ENCODE measurements around the gene MAP4K3.
"Not testable (repeated sequence)": the region's sequence is repeated elsewhere in the genome, so short reads cannot be mapped to it uniquely, and the experiment has no call there.

Gene MAP4K3

GRCh38 chr2:39334529-39334928 is 102.6 kb downstream of the MAP4K3 start:
- DNase-seq = no peak
- in situ Hi-C loops (cut with MboI; ENCODE audit: low pct_unique_long_range_greater_than_20kb, low sequenced_read_pairs) = no loop called here

GRCh38 chr2:39326644-39327043 is 110.4 kb downstream of the MAP4K3 start:
- no peak for DNase-seq
- in situ Hi-C loops (cut with MboI; ENCODE audit: low pct_unique_long_range_greater_than_20kb, low sequenced_read_pairs) = no loop called here

GRCh38 chr2:39325966-39326365 is 111.1 kb downstream of the MAP4K3 start:
- in situ Hi-C loops (cut with MboI; ENCODE audit: low pct_unique_long_range_greater_than_20kb, low sequenced_read_pairs) = no loop called here
- no peak for DNase-seq

GRCh38 chr2:39321056-39322035 is 115.7 kb downstream of the MAP4K3 start:
- in situ Hi-C loops (cut with MboI; ENCODE audit: low pct_unique_long_range_greater_than_20kb, low sequenced_read_pairs) = not testable (repeated sequence)

GRCh38 chr2:39320162-39320561 is 116.9 kb downstream of the MAP4K3 start:
- no peak for DNase-seq
- in situ Hi-C loops (cut with MboI; ENCODE audit: low pct_unique_long_range_greater_than_20kb, low sequenced_read_pairs) = no loop called here

More at GRCh38 chr2:39321056-39322035, 115.7 kb downstream of the MAP4K3 start:
- not testable (repeated sequence) for DNase-seq

GRCh38 chr2:39313575-39313974 is 123.5 kb downstream of the MAP4K3 start:
- in situ Hi-C loops (cut with MboI; ENCODE audit: low pct_unique_long_range_greater_than_20kb, low sequenced_read_pairs) = no loop called here
- DNase-seq = no peak

DNA sequence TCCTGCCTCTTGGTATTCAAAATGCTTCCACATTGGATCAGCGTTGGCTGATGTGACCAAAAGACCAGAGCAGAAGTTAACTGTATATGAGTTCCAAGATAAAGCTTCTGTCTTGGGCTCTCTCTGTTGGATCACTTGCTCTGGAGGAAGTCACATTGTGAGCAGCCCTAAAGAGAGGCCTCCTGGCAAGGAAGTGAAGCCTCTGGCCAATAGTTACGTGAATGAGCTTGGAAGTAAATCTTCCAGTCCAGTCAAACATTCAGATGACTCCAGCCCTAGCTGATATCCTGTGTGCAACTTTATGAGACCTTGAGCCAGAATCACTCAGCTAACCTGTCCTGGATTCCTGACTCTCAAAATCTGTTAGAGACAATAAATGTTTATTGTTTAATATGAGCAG is 125.6 kb downstream of the MAP4K3 start:
- in situ Hi-C loops (cut with MboI; ENCODE audit: low pct_unique_long_range_greater_than_20kb, low sequenced_read_pairs) = no loop called here
- DNase-seq = no peak

GRCh38 chr2:39308778-39309177 is 128.3 kb downstream of the MAP4K3 start:
- DNase-seq = no peak
- in situ Hi-C loops (cut with MboI; ENCODE audit: low pct_unique_long_range_greater_than_20kb, low sequenced_read_pairs) = no loop called here

- DNase-seq = no peak
- in situ Hi-C loops (cut with MboI; ENCODE audit: low pct_unique_long_range_greater_than_20kb, low sequenced_read_pairs) = no loop called here
Observed at GRCh38 chr2:39306626-39307025, 130.5 kb downstream of the MAP4K3 start.

- no peak for DNase-seq
- in situ Hi-C loops (cut with MboI; ENCODE audit: low pct_unique_long_range_greater_than_20kb, low sequenced_read_pairs) = no loop called here
Observed at GRCh38 chr2:39304729-39305128, 132.4 kb downstream of the MAP4K3 start.

GRCh38 chr2:39304200-39304599 is 132.9 kb downstream of the MAP4K3 start:
- in situ Hi-C loops (cut with MboI; ENCODE audit: low pct_unique_long_range_greater_than_20kb, low sequenced_read_pairs) = no loop called here
- no peak for DNase-seq

GRCh38 chr2:39301352-39301751 is 135.7 kb downstream of the MAP4K3 start:
- in situ Hi-C loops (cut with MboI; ENCODE audit: low pct_unique_long_range_greater_than_20kb, low sequenced_read_pairs) = no loop called here
- DNase-seq = no peak

GRCh38 chr2:39300044-39300978 is 136.8 kb downstream of the MAP4K3 start:
- in situ Hi-C loops (cut with MboI; ENCODE audit: low pct_unique_long_range_greater_than_20kb, low sequenced_read_pairs) = no loop called here
- DNase-seq = no peak

- DNase-seq = no peak
- in situ Hi-C loops (cut with MboI; ENCODE audit: low pct_unique_long_range_greater_than_20kb, low sequenced_read_pairs) = no loop called here
Observed at GRCh38 chr2:39290433-39290832, 146.7 kb downstream of the MAP4K3 start.

GRCh38 chr2:39289609-39290008 is 147.5 kb downstream of the MAP4K3 start:
- no peak for DNase-seq
- in situ Hi-C loops (cut with MboI; ENCODE audit: low pct_unique_long_range_greater_than_20kb, low sequenced_read_pairs) = no loop called here

DNA sequence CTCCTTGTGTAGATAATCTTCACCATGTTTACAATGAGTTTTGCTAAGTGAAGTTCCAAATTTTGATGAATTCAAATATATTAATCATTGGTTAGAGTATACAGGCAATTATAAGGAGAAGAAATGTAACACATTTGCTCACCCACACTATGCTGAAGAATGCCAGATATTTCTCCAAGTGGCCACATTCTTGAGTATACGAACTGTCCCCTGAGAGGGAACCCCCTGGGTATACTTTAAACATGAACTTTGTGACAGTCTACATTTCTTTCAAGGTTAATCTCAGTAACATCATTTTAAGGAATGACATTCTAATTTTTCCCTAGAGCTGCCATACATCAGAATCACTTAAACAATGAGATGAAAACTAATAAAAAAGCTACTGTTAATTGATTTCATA is 153.5 kb downstream of the MAP4K3 start:
- no peak for DNase-seq
- in situ Hi-C loops (cut with MboI; ENCODE audit: low pct_unique_long_range_greater_than_20kb, low sequenced_read_pairs) = no loop called here

GRCh38 chr2:39281391-39281790 is 155.7 kb downstream of the MAP4K3 start:
- DNase-seq = no peak
- in situ Hi-C loops (cut with MboI; ENCODE audit: low pct_unique_long_range_greater_than_20kb, low sequenced_read_pairs) = no loop called here

DNA sequence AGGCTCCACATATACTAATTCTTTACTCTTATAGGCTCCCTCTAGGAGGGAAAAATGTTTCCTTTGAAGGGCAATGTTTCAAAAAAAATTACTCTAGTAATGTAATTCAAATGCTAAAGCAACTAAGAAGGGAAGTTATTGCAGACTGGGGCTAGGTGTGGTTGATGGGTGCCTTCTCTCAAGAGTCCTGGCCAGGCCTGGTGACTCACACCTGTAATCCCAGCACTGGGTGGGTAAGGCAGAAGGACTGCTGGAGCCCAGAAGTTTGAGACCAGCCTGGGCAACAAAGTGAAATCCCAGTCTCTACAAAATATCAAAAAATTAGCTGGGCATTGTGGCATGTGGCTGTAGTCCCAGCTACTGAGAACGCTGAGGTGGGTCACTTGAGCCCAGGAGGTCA is 162.1 kb downstream of the MAP4K3 start:
- DNase-seq = no peak
- in situ Hi-C loops (cut with MboI; ENCODE audit: low pct_unique_long_range_greater_than_20kb, low sequenced_read_pairs) = no loop called here

DNA sequence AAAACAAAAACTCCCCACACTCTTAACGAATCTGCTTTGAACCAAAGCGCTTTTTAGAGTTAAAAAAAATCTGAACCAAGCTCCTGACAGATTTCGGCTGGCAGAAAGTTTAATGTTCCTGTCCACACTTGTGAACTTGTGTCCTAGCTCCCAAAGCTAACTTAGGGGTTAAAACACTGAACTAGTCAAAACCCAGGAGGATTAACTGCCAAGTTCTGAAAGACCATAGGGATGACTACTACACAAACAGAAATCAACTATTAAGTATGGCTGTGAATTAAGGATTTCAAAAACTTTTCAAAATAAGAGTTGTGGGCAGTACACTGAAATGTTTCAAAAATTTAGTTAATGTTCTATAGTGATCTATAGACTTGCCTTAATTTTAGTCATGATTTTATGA is 167.1 kb downstream of the MAP4K3 start:
- in situ Hi-C loops (cut with MboI; ENCODE audit: low pct_unique_long_range_greater_than_20kb, low sequenced_read_pairs) = no loop called here

DNA sequence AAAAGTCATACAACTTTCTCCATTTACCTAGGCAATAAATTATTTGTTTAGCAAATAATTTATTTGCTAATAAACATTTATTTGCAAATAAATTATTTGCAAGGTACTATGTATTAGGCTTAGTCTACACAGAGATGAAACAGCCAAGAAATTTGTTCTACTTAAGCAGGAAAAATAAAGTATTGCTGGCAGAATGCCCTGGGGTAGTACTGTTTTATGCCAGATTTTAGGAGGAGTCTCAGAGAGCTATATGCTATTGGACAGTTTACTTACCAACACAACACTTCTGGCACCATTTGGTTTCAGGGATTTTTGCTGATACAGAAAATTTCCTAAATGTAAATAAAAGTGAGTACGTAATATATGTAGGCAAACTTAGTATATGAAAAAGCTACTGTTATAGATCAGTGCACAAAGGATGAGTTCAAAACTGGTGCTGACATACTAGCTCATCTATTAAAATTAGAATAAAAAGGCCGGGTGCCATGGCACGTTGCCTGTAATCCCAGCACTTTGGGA is 170.1 kb downstream of the MAP4K3 start:
- DNase-seq = no peak
- in situ Hi-C loops (cut with MboI; ENCODE audit: low pct_unique_long_range_greater_than_20kb, low sequenced_read_pairs) = no loop called here

More for the DNA sequence above, 167.1 kb downstream of the MAP4K3 start:
- DNase-seq = no peak
